A549 treated with AZD9567 at 1 μM for 4 hours (cell line): ENCODE measurements around the gene CLNS1A. TPM values are rescaled to one million over a fixed set of nuclear protein-coding genes. Genes with fewer than 3 reads are reported as not detected.

Experiments used
- total RNA-seq: library from RNA; stranded (reverse); fragments of 200-300 nt; extraction: Qiagen RNA extraction; gene quantifications from 5 replicates; pipeline ENCODE4 v1.2.3, GENCODE V29; 2022; ENCODE audit not compliant: insufficient read depth

The CLNS1A gene, protein sequence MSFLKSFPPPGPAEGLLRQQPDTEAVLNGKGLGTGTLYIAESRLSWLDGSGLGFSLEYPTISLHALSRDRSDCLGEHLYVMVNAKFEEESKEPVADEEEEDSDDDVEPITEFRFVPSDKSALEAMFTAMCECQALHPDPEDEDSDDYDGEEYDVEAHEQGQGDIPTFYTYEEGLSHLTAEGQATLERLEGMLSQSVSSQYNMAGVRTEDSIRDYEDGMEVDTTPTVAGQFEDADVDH
- total RNA-seq = 144 to 207 TPM (median 153 TPM) in 5 replicates

GRCh38 chr11:77637345-77638165 is at the start of gene CLNS1A:
Gene CLNS1A, minus strand, starts transcription at chr11:77637794. Its CDS starts 80 bp downstream, at chr11:77637714.

GRCh38 chr11:77589521-77590193 is 47.9 kb downstream of the CLNS1A start, which contains the start of gene AQP11:
Gene AQP11, plus strand, starts transcription at chr11:77589953. Its CDS starts 40 bp downstream, at chr11:77589993.

Other genes starting within 250 kb of the CLNS1A start
- 20.3 to 24.1 TPM (median 21.0 TPM) in 5 replicates for gene PAK1, start 163.7 kb downstream of the CLNS1A start, total RNA-seq
- 1.4 to 3.4 TPM (median 1.6 TPM) in 5 replicates for gene AQP11, start 47.8 kb downstream of the CLNS1A start, total RNA-seq
- gene RSF1, start 182.9 kb upstream of the CLNS1A start, total RNA-seq = 12.5 to 32.0 TPM (median 16.4 TPM) in 5 replicates
- gene AAMDC, start 183.3 kb upstream of the CLNS1A start, total RNA-seq = 25.2 to 29.6 TPM (median 29.0 TPM) in 5 replicates